Peyer's patch (tissue), 4 donors: ENCODE measurements around the gene SPON1.

ENCODE experiments used
- POLR2A ChIP-seq, 2 donors: fragments of 450-650 bp; IDR thresholded peaks; one replicate each; pipeline ENCODE4 v1.5.1; 2017; ENCODE audit warnings: antibody characterized with exemption in 2 of 2, mild to moderate bottlenecking in 2 of 2, moderate library complexity in 2 of 2
- TF ChIP-seq, protein P1 (sequence below), 6 experiments: fragments of 450-650 bp in 4 of 6; fragments of 200-600 bp in 2 of 6; sonication (generic) in 1 of 6; IDR thresholded peaks; one replicate each; pipeline ENCODE4 v1.5.1; 2017 to 2019; ENCODE audit warnings: antibody characterized with exemption in 6 of 6, mild to moderate bottlenecking in 3 of 6, moderate library complexity in 1 of 6

DNA sequence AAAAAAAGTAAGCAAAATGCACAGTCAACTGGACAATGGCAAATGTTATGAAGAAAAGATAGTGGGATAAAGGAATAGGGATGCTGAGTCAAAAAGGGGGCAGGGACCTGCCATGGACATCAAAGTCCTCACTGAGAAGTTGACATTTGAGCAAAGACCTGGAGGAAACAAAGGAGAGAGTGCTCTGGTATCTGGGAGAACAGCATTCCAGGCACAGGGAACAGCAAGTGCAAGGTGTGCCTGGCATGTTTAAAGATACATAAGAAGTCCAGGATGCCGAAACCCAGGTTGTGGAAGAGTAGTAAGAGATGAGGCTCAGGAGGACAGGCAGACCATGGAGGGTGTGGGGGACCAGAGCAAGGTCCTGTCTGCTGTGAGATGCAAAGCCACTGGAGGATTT is 273.2 kb downstream of the SPON1 start:
- no peak for TF ChIP-seq POLR2A (IDR thresholded peaks at IDR 0.05)
- TF ChIP-seq, protein P1, sequence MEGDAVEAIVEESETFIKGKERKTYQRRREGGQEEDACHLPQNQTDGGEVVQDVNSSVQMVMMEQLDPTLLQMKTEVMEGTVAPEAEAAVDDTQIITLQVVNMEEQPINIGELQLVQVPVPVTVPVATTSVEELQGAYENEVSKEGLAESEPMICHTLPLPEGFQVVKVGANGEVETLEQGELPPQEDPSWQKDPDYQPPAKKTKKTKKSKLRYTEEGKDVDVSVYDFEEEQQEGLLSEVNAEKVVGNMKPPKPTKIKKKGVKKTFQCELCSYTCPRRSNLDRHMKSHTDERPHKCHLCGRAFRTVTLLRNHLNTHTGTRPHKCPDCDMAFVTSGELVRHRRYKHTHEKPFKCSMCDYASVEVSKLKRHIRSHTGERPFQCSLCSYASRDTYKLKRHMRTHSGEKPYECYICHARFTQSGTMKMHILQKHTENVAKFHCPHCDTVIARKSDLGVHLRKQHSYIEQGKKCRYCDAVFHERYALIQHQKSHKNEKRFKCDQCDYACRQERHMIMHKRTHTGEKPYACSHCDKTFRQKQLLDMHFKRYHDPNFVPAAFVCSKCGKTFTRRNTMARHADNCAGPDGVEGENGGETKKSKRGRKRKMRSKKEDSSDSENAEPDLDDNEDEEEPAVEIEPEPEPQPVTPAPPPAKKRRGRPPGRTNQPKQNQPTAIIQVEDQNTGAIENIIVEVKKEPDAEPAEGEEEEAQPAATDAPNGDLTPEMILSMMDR (IDR thresholded peaks at IDR 0.05), result no peak
